ENCODE measurements around the gene ARHGAP15.

Gene ARHGAP15

GRCh38 chr2:143160732-143161707 is 31.8 kb downstream of the ARHGAP15 start:
- Histone ChIP-seq H4K91ac (ENCODE audit: low read depth, low read length, poor library complexity) (no peak overlapping the region), H3K4me3 (ENCODE audit: low read length in 2 of 2) (no peak overlapping the region), H3K4me2 (ENCODE audit: insufficient read depth, low read length, poor library complexity, severe bottlenecking) (no peak overlapping the region), H3K9me3 (replicated peaks in 1 of 2; ENCODE audit: control insufficient read depth in 2 of 2, insufficient read depth in 1 of 2, low read depth in 1 of 2, low read length in 2 of 2) (no peaks in the 10 kb centered on the region), H3K27me3 (ENCODE audit: control insufficient read depth in 3 of 3, insufficient read depth in 3 of 3, low read depth in 1 of 3, low read length in 3 of 3) (no peaks in the 10 kb centered on the region), H2AK5ac (ENCODE audit: low read depth, low read length) (no peak overlapping the region), H3K23ac (ENCODE audit: low read depth, low read length, poor library complexity) (no peak overlapping the region), H3K79me1 (ENCODE audit: low read depth, low read length) (no peaks in the 10 kb centered on the region), H2BK12ac (ENCODE audit: low read length) (no peak overlapping the region), H3K36me3 (replicated peaks in 1 of 2; ENCODE audit: control insufficient read depth in 2 of 2, insufficient read depth in 2 of 2, low read length in 2 of 2) (no peaks in the 10 kb centered on the region), H3K9ac (ENCODE audit: low read depth, low read length, poor library complexity) (no peak overlapping the region), H2BK5ac (ENCODE audit: low read length) (no peak overlapping the region), H3K18ac (ENCODE audit: low read length) (no peak overlapping the region), H3K4me1 (ENCODE audit: control insufficient read depth in 2 of 2, insufficient read depth in 1 of 2, low read depth in 1 of 2, low read length in 2 of 2) (peaks cover 0 to 4% of the 10 kb centered on the region in 2 donors), H3K27ac (replicated peaks; ENCODE audit: low read length) (no peak overlapping the region), H3K14ac (ENCODE audit: low read length) (no peak overlapping the region), H3K4ac (ENCODE audit: low read length) (no peak overlapping the region), H2BK120ac (ENCODE audit: low read depth, low read length) (no peak overlapping the region), H2BK15ac (ENCODE audit: low read length) (no peak overlapping the region), H2AFZ (ENCODE audit: low read length) (no peak overlapping the region), H4K8ac (ENCODE audit: low read depth, low read length) (no peak overlapping the region)
- no CpG with 5 or more reads among the region's 8 CpGs for WGBS, 2 donors (ENCODE audit: extremely low coverage in 2 of 2, insufficient read length in 2 of 2, insufficient replicate concordance in 1 of 2)
- DNase-seq (ENCODE audit: low spot score), result peak; percentile 12

GRCh38 chr2:143162123-143162837 is 33.1 kb downstream of the ARHGAP15 start:
- no peak overlapping the region for H4K91ac ChIP-seq (ENCODE audit: low read depth, low read length, poor library complexity)
- H3K4ac ChIP-seq (ENCODE audit: low read length), result no peak overlapping the region
- no peak overlapping the region for H2BK15ac ChIP-seq (ENCODE audit: low read length)
- H3K9me3 ChIP-seq (replicated peaks in 1 of 2; ENCODE audit: control insufficient read depth in 2 of 2, insufficient read depth in 1 of 2, low read depth in 1 of 2, low read length in 2 of 2), result no peaks in the 10 kb centered on the region
- H3K14ac ChIP-seq (ENCODE audit: low read length), result no peak overlapping the region
- H3K23ac ChIP-seq (ENCODE audit: low read depth, low read length, poor library complexity), result no peak overlapping the region
- H3K79me1 ChIP-seq (ENCODE audit: low read depth, low read length), result no peaks in the 10 kb centered on the region
- no peak overlapping the region for H2AK5ac ChIP-seq (ENCODE audit: low read depth, low read length)
- H3K18ac ChIP-seq (ENCODE audit: low read length), result no peak overlapping the region
- no peak overlapping the region for H2BK5ac ChIP-seq (ENCODE audit: low read length)
- no peaks in the 10 kb centered on the region for H3K36me3 ChIP-seq (replicated peaks in 1 of 2; ENCODE audit: control insufficient read depth in 2 of 2, insufficient read depth in 2 of 2, low read length in 2 of 2)
- H3K27me3 ChIP-seq (ENCODE audit: control insufficient read depth in 3 of 3, insufficient read depth in 3 of 3, low read depth in 1 of 3, low read length in 3 of 3), result no peaks in the 10 kb centered on the region
- peaks cover 0 to 4% of the 10 kb centered on the region in 2 donors for H3K4me1 ChIP-seq (ENCODE audit: control insufficient read depth in 2 of 2, insufficient read depth in 1 of 2, low read depth in 1 of 2, low read length in 2 of 2)
- H2BK12ac ChIP-seq (ENCODE audit: low read length), result no peak overlapping the region
- H3K27ac ChIP-seq (replicated peaks; ENCODE audit: low read length), result no peak overlapping the region
- no peak overlapping the region for H3K4me2 ChIP-seq (ENCODE audit: insufficient read depth, low read length, poor library complexity, severe bottlenecking)
- no peak overlapping the region for H4K8ac ChIP-seq (ENCODE audit: low read depth, low read length)
- no peak overlapping the region for H3K4me3 ChIP-seq (ENCODE audit: low read length in 2 of 2)
- no CpG with 5 or more reads among the region's 12 CpGs for WGBS, 2 donors (ENCODE audit: extremely low coverage in 2 of 2, insufficient read length in 2 of 2, insufficient replicate concordance in 1 of 2)
- peak overlapping the region; percentile 54 for H2AFZ ChIP-seq (ENCODE audit: low read length)
- H2BK120ac ChIP-seq (ENCODE audit: low read depth, low read length), result no peak overlapping the region
- DNase-seq (ENCODE audit: low spot score), result peak; percentile 27
- no peak overlapping the region for H3K9ac ChIP-seq (ENCODE audit: low read depth, low read length, poor library complexity)

GRCh38 chr2:143162997-143163396 is 33.8 kb downstream of the ARHGAP15 start:
- no peaks in the 10 kb centered on the region for H3K36me3 ChIP-seq (replicated peaks in 1 of 2; ENCODE audit: control insufficient read depth in 2 of 2, insufficient read depth in 2 of 2, low read length in 2 of 2)
- H2BK120ac ChIP-seq (ENCODE audit: low read depth, low read length), result no peak overlapping the region
- no peak overlapping the region for H3K18ac ChIP-seq (ENCODE audit: low read length)
- H3K4ac ChIP-seq (ENCODE audit: low read length), result no peak overlapping the region
- DNase-seq (ENCODE audit: low spot score), result no peak
- no peak overlapping the region for H2BK12ac ChIP-seq (ENCODE audit: low read length)
- H2BK15ac ChIP-seq (ENCODE audit: low read length), result no peak overlapping the region
- no peak overlapping the region for H2AFZ ChIP-seq (ENCODE audit: low read length)
- H4K8ac ChIP-seq (ENCODE audit: low read depth, low read length), result no peak overlapping the region
- no peak overlapping the region for H3K4me3 ChIP-seq (ENCODE audit: low read length in 2 of 2)
- H3K23ac ChIP-seq (ENCODE audit: low read depth, low read length, poor library complexity), result no peak overlapping the region
- H3K9ac ChIP-seq (ENCODE audit: low read depth, low read length, poor library complexity), result no peak overlapping the region
- H4K91ac ChIP-seq (ENCODE audit: low read depth, low read length, poor library complexity), result no peak overlapping the region
- H3K9me3 ChIP-seq (replicated peaks in 1 of 2; ENCODE audit: control insufficient read depth in 2 of 2, insufficient read depth in 1 of 2, low read depth in 1 of 2, low read length in 2 of 2), result no peaks in the 10 kb centered on the region
- H3K4me2 ChIP-seq (ENCODE audit: insufficient read depth, low read length, poor library complexity, severe bottlenecking), result no peak overlapping the region
- peaks cover 0 to 4% of the 10 kb centered on the region in 2 donors for H3K4me1 ChIP-seq (ENCODE audit: control insufficient read depth in 2 of 2, insufficient read depth in 1 of 2, low read depth in 1 of 2, low read length in 2 of 2)
- WGBS, 2 donors (ENCODE audit: extremely low coverage in 2 of 2, insufficient read length in 2 of 2, insufficient replicate concordance in 1 of 2), result no CpG with 5 or more reads among the region's 1 CpG
- H3K27me3 ChIP-seq (ENCODE audit: control insufficient read depth in 3 of 3, insufficient read depth in 3 of 3, low read depth in 1 of 3, low read length in 3 of 3), result no peaks in the 10 kb centered on the region
- H2AK5ac ChIP-seq (ENCODE audit: low read depth, low read length), result no peak overlapping the region
- no peak overlapping the region for H3K14ac ChIP-seq (ENCODE audit: low read length)
- no peaks in the 10 kb centered on the region for H3K79me1 ChIP-seq (ENCODE audit: low read depth, low read length)
- no peak overlapping the region for H3K27ac ChIP-seq (replicated peaks; ENCODE audit: low read length)
- H2BK5ac ChIP-seq (ENCODE audit: low read length), result no peak overlapping the region

GRCh38 chr2:143163499-143163898 is 34.3 kb downstream of the ARHGAP15 start:
- Histone ChIP-seq H3K36me3 (replicated peaks in 1 of 2; ENCODE audit: control insufficient read depth in 2 of 2, insufficient read depth in 2 of 2, low read length in 2 of 2) (no peaks in the 10 kb centered on the region), H2AK5ac (ENCODE audit: low read depth, low read length) (no peak overlapping the region), H3K4me2 (ENCODE audit: insufficient read depth, low read length, poor library complexity, severe bottlenecking) (no peak overlapping the region), H3K9me3 (replicated peaks in 1 of 2; ENCODE audit: control insufficient read depth in 2 of 2, insufficient read depth in 1 of 2, low read depth in 1 of 2, low read length in 2 of 2) (no peaks in the 10 kb centered on the region), H3K4me1 (ENCODE audit: control insufficient read depth in 2 of 2, insufficient read depth in 1 of 2, low read depth in 1 of 2, low read length in 2 of 2) (peaks cover 0 to 4% of the 10 kb centered on the region in 2 donors), H2BK5ac (ENCODE audit: low read length) (no peak overlapping the region), H3K18ac (ENCODE audit: low read length) (no peak overlapping the region), H3K23ac (ENCODE audit: low read depth, low read length, poor library complexity) (no peak overlapping the region), H2AFZ (ENCODE audit: low read length) (no peak overlapping the region), H3K14ac (ENCODE audit: low read length) (no peak overlapping the region), H3K4me3 (ENCODE audit: low read length in 2 of 2) (no peak overlapping the region), H3K27ac (replicated peaks; ENCODE audit: low read length) (no peak overlapping the region), H3K9ac (ENCODE audit: low read depth, low read length, poor library complexity) (no peak overlapping the region), H2BK12ac (ENCODE audit: low read length) (no peak overlapping the region), H2BK15ac (ENCODE audit: low read length) (no peak overlapping the region), H3K79me1 (ENCODE audit: low read depth, low read length) (no peaks in the 10 kb centered on the region), H3K27me3 (ENCODE audit: control insufficient read depth in 3 of 3, insufficient read depth in 3 of 3, low read depth in 1 of 3, low read length in 3 of 3) (no peaks in the 10 kb centered on the region), H2BK120ac (ENCODE audit: low read depth, low read length) (no peak overlapping the region), H4K8ac (ENCODE audit: low read depth, low read length) (no peak overlapping the region), H4K91ac (ENCODE audit: low read depth, low read length, poor library complexity) (no peak overlapping the region), H3K4ac (ENCODE audit: low read length) (no peak overlapping the region)
- no peak for DNase-seq (ENCODE audit: low spot score)
- no CpG with 5 or more reads among the region's 4 CpGs for WGBS, 2 donors (ENCODE audit: extremely low coverage in 2 of 2, insufficient read length in 2 of 2, insufficient replicate concordance in 1 of 2)
